Measurements from ENCODE around the gene TCF4.

GRCh38 chr18:55579501-55580270 is 8.3 kb downstream of the TCF4 start:
- TF ChIP-seq POLR2AphosphoS5 (IDR thresholded peaks at IDR 0.05; ENCODE audit: insufficient read depth, low read depth, low read length) = no peak
- TF ChIP-seq GATA2 (IDR thresholded peaks at IDR 0.05; ENCODE audit: insufficient read depth, insufficient read length, low read depth, low read length) = no peak
- no peak for TF ChIP-seq CTCF (IDR thresholded peaks at IDR 0.05; ENCODE audit: extremely low read depth in 1 of 2, insufficient read depth in 1 of 2, low read depth in 1 of 2, low read length in 2 of 2)
- TF ChIP-seq EZH2 (IDR thresholded peaks at IDR 0.05; ENCODE audit: borderline replicate concordance, low read depth, low read length, severe bottlenecking) = no peak
- no peak for TF ChIP-seq MYC (IDR thresholded peaks at IDR 0.05; ENCODE audit: low read depth, low read length)
